ENCODE measurements around the gene TRIM24. TPM values are rescaled to one million over a fixed set of nuclear protein-coding genes. Genes with fewer than 3 reads are reported as not detected.

Gene TRIM24
- total and polyA plus RNA-seq, 10 of the 15 experiments (the other 5 are each of a cell fraction or from before 2014, with no cell fraction given): 4.6 to 23.5 (median 13.6) TPM

GRCh38 chr7:138491612-138492386 is 31.7 kb downstream of the TRIM24 start (continued):
- TF ChIP-seq NRF1 (conservative IDR thresholded peaks at IDR 0.05; ENCODE audit: low read depth, low read length) (no peak), CEBPB (IDR thresholded peaks at IDR 0.05; ENCODE audit: borderline replicate concordance in 1 of 2, low read depth in 2 of 2, low read length in 2 of 2) (no peak), MEF2A (IDR thresholded peaks at IDR 0.05; ENCODE audit: insufficient read depth, low read depth, low read length) (no peak)

GRCh38 chr7:138492423-138492822 is 32.4 kb downstream of the TRIM24 start:
- no TSS peak for BruUV-seq (replicated peaks)
- WGBS (ENCODE audit: insufficient coverage, insufficient replicate concordance, low lambda C conversion rate, missing lambda C conversion rate): 90% methylated on average over 4 of the region's 4 CpGs
- no peaks in the 10 kb centered on the region for H4K20me1 ChIP-seq (ENCODE audit: control insufficient read depth, insufficient read depth)
- no peak for FAIRE-seq
- no peak overlapping the region for H2AFZ ChIP-seq (ENCODE audit: control insufficient read depth, low read depth, low read length)
- in situ Hi-C loops (cut with MboI) (no loop called here), intact Hi-C loops (cut with micrococcal nuclease; ENCODE audit: unreplicated experiment) (no loop called here)
- ChIA-PET RAD21 (ENCODE audit: unreplicated experiment) (no interaction called here), SMC1A (ENCODE audit: uncharacterized antibody, unreplicated experiment) (interaction anchor here (1.0 to 1.6 kb wide), 4 partner anchors 10 to 26 kb away, joined by 3 to 5 read pairs (median 4); no protein-coding TSS in a partner anchor), POLR2A (no interaction called here), CTCF (interaction anchor here (0.7 to 1.3 kb wide), 2 partner anchors 13 to 246 kb away, joined by 3 to 4 read pairs; no protein-coding TSS in a partner anchor)
- ATAC-seq: no peak
- no peak overlapping the region for H3K9ac ChIP-seq (ENCODE audit: control insufficient read depth, insufficient read depth, low read length)
- DNase-seq (ENCODE audit: low read depth, low spot score): no peak
- H3K27me3 ChIP-seq (replicated peaks in 1 of 2; ENCODE audit: control insufficient read depth in 2 of 2, insufficient read depth in 2 of 2, low read length in 1 of 2): no peaks in the 10 kb centered on the region
- TF ChIP-seq ZBTB11 (CRISPR knock-in tag; IDR thresholded peaks at IDR 0.05): no peak
- no peaks in the 10 kb centered on the region for H3K9me3 ChIP-seq (replicated peaks; ENCODE audit: control insufficient read depth, insufficient read depth, low read length)
- no peak overlapping the region for H3K4me2 ChIP-seq (ENCODE audit: control insufficient read depth, insufficient read depth)
- H3K79me2 ChIP-seq (ENCODE audit: control insufficient read depth, insufficient read depth, low read length): peaks cover 8% of the 10 kb centered on the region
- no peak overlapping the region for H3K4me3 ChIP-seq
- H3K36me3 ChIP-seq (ENCODE audit: control insufficient read depth in 2 of 2, insufficient read depth in 2 of 2, low read length in 1 of 2): peaks cover 0 to 2% of the 10 kb centered on the region in 2 experiments; a peak in 1 of 4 replicates
- H3K4me1 ChIP-seq (ENCODE audit: control insufficient read depth, insufficient read depth, low read length): no peaks in the 10 kb centered on the region
- H3K27ac ChIP-seq (ENCODE audit: control insufficient read depth, insufficient read depth): no peak overlapping the region

Measured in GM12878 (cell line).